Heart right ventricle (tissue), 16 donors: ENCODE measurements around the gene SPATA24. TPM values are rescaled to one million over a fixed set of nuclear protein-coding genes. Genes with fewer than 3 reads are reported as not detected.
A peak's percentile ranks its signal among the peaks of the same experiment; 100 is the strongest.

ENCODE experiments used
- ATAC-seq, 8 donors: fragments of 200-7000 bp; cut with Tn5 transposase; one replicate each; pipeline ENCODE4 v1.9.1; 2020; ENCODE audit warnings: mild to moderate bottlenecking in 8 of 8, moderate library complexity in 8 of 8, moderate number of reproducible peaks in 1 of 8
- DNase-seq, 2 donors: peaks; one replicate each; pipeline ENCODE4 v3.0.0-alpha.2; 2020
- H3K27ac ChIP-seq, 10 donors: fragments of 200-600 bp; sonication (generic) in 2 of 10; one replicate each; pipeline versions ENCODE4 v1.5.0 to v1.8.0; 2020 to 2022; ENCODE audit warnings: mild to moderate bottlenecking in 3 of 10
- H3K27me3 ChIP-seq, 7 donors: fragments of 200-600 bp; one replicate each; pipeline ENCODE4 v1.8.0; 2021 to 2022; ENCODE audit warnings: mild to moderate bottlenecking in 2 of 7
- H3K36me3 ChIP-seq, 9 donors: fragments of 200-600 bp; sonication (generic) in 1 of 9; one replicate each; pipeline versions ENCODE4 v1.5.0 to v1.8.0; 2020 to 2022; ENCODE audit warnings: mild to moderate bottlenecking in 2 of 9
- H3K4me1 ChIP-seq, 9 donors: fragments of 200-600 bp; sonication (generic) in 1 of 9; one replicate each; pipeline versions ENCODE4 v1.5.0 to v1.8.0; 2020 to 2022; ENCODE audit warnings: mild to moderate bottlenecking in 4 of 9
- H3K4me3 ChIP-seq, 10 donors: fragments of 200-600 bp; sonication (generic) in 2 of 10; one replicate each; pipeline versions ENCODE4 v1.5.0 to v1.8.0; 2020 to 2022; ENCODE audit warnings: mild to moderate bottlenecking in 7 of 10, moderate library complexity in 2 of 10
- H3K9me3 ChIP-seq, 11 donors: fragments of 200-600 bp in 10 of 11; sonication (generic) in 2 of 11; one replicate each; pipeline versions ENCODE4 v1.5.0 to v1.8.0; 2013 to 2022; ENCODE audit warnings: mild to moderate bottlenecking in 2 of 11, control low read depth in 1 of 11, moderate library complexity in 1 of 11
- WGBS, 2 donors: extraction: QIAGEN DNeasy Blood & Tissue Kit; methylation state at CpG; one replicate each; pipeline ENCODE4 v1.1.7; 2013; ENCODE audit warnings: inconsistent platforms in 1 of 2; 5-methylcytosine and 5-hydroxymethylcytosine counted together
- intact Hi-C, 10 donors: fragments of 100-400 bp; cut with DNase I; formaldehyde crosslinking; loops; one replicate each; pipeline versions ENCODE4 v1.11.1 to v1.14.2; 2022
- polyA plus RNA-seq, 2 donors: library from polyadenylated mRNA; stranded (reverse); fragments of 200-250 nt; gene quantifications; one replicate each; pipeline ENCODE4 v1.2.3, GENCODE V29; 2013
- total RNA-seq, 10 donors: library from RNA; stranded (reverse); fragmentation: NEBNext Ultra II Directional in 3 of 10; extraction: Animal tissue kit (Norgen Biotek cat#: 25700) in 3 of 10; gene quantifications; one replicate each; pipeline versions ENCODE4 v1.2.1 to v1.2.4, GENCODE V29; 2021 to 2023
- TF ChIP-seq, protein P1 (sequence below), 9 donors: fragments of 200-600 bp; sonication (generic) in 2 of 9; IDR thresholded peaks; one replicate each; pipeline versions ENCODE4 v1.5.0 to v1.8.0; 2021 to 2022; ENCODE audit warnings: antibody characterized with exemption in 9 of 9, mild to moderate bottlenecking in 5 of 9, moderate library complexity in 1 of 9
- donor health status: Arrhythmogenic right ventricular cardiomyopathy.
- donor health status: ischemic (EF 13 %, LVEDD 7.1; RV severe dilation, severe dysfunction).
- donor health status: healthy with polysubstance abuse.
- donor health status: DM: no; HTN: yes; CAD: no.
- donor health status: DM: no; HTN: no; CAD: no.
- donor health status: ischemic (EF 25% LVEDD 6.9; RV normal size, moderate dysfunction).
- donor health status: ischemic (EF 25% LVEDD 5.7; RV mildly dilated, moderate dysfunction).
- donor health status: healthy.
- donor health status: DM: yes; HTN: yes; CAD: no.
- donor health status: Ischemic cardiomyopathy.
- donor health status: ischemic (EF 35%, LVEDD 5.7; RV mildly dilated, moderate dysfunction).
- donor health status: nonischemic (EF 11% LVEDD 7.7; RV severe dilation, severe dysfunction).
- donor health status: DM: yes; HTN: yes; CAD: no.
- donor health status: PGD.
- donor health status: ischemic (EF 29% LVEDD 5.4; RV normal size, mild dysfunction).
- donor health status: nonischemic (EF 23%, LVEDD 6.1; RV moderate dilation, normal function).

SPATA24 gene
- total and polyA plus RNA-seq, 12 donors, result 11.8 to 37.5 (median 16.5) TPM

DNA sequence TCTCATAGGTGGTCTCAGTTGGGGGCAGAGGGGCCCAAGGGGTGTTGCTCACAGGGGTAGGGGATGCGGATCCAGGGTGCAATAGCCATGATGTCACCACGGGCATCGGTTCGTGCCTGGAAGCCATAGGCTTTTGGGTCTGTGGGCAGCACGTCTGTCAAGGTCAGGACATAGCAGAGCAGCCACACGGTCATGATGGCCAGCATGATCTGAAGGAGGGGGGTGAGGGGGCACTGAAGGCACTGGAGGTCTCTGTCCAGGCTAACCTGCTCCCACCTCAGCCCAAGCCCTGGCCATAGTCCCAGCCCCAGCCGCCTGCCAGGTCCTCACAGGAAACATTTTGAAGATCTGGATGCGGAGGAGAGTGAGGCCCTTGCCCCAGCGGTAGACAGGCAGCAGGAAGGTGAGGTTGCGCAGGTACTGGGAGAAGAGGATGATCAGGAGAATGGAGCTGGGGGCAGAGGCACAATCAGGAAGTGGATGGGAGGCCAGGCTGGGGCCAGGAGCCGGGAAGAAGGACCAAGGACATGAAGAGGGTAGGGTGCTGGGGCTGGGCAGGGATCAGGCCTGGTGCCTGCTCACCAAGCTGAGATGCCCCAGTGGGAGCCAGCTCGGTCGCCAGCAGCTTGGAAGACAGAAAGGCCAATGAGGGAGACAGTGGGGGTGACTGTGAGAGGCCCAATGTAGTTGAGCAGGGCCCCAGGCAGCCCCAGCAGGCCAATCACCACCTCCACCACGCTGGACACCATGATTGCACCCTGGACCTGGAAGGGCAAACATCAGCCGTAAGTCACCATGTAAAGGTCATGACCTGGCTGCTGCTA, 24.1 kb downstream of the SPATA24 start:
- ATAC-seq (no peak), DNase-seq (no peak)
- intact Hi-C loops, result no loop called here
- 83 to 88% methylated on average over 15 of the region's 15 CpGs for WGBS, 2 donors
- TF ChIP-seq, protein P1, sequence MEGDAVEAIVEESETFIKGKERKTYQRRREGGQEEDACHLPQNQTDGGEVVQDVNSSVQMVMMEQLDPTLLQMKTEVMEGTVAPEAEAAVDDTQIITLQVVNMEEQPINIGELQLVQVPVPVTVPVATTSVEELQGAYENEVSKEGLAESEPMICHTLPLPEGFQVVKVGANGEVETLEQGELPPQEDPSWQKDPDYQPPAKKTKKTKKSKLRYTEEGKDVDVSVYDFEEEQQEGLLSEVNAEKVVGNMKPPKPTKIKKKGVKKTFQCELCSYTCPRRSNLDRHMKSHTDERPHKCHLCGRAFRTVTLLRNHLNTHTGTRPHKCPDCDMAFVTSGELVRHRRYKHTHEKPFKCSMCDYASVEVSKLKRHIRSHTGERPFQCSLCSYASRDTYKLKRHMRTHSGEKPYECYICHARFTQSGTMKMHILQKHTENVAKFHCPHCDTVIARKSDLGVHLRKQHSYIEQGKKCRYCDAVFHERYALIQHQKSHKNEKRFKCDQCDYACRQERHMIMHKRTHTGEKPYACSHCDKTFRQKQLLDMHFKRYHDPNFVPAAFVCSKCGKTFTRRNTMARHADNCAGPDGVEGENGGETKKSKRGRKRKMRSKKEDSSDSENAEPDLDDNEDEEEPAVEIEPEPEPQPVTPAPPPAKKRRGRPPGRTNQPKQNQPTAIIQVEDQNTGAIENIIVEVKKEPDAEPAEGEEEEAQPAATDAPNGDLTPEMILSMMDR (IDR thresholded peaks at IDR 0.05), result no peak
- no peaks in the 10 kb centered on the region for H3K27me3 ChIP-seq
- peaks cover 0 to 13% (median 0%) of the 10 kb centered on the region in 9 donors for H3K36me3 ChIP-seq
- no peak overlapping the region for H3K27ac ChIP-seq
- no peaks in the 10 kb centered on the region for H3K9me3 ChIP-seq
- H3K4me1 ChIP-seq, result peaks cover 0 to 12% (median 8%) of the 10 kb centered on the region in 9 donors
- no peak overlapping the region for H3K4me3 ChIP-seq

DNA sequence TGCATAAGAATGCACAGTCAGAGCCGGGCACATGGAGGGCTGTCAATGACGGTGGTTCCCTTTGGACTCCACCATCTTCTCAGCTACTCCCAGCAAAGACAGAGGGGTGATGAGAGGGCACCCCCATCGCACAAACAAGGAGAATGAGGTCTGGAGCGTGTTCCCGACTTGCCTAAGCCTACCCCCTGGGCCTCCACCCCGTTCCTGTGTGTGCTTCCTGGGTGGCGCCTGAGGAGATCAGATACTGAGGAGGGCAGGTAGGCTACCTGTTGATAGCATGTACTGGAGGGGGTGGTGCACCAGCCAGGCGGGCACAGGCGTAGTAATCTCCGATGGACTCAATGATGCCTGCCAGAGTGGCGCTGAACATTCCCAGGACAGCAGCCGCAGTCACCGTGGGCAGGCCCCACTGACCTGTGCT, 24.9 kb downstream of the SPATA24 start:
- peaks cover 0 to 9% (median under 1%) of the 10 kb centered on the region in 9 donors for H3K4me1 ChIP-seq
- TF ChIP-seq, protein P1 (IDR thresholded peaks at IDR 0.05), result no peak
- peaks cover 0 to 22% (median 0%) of the 10 kb centered on the region in 9 donors for H3K36me3 ChIP-seq
- WGBS, 2 donors, result 87 to 89% methylated on average over 13 of the region's 13 CpGs
- DNase-seq (no peak), ATAC-seq (peak in 1 of 8 donors; percentile 10)
- intact Hi-C loops, result no loop called here
- H3K4me3 ChIP-seq, result no peak overlapping the region
- no peaks in the 10 kb centered on the region for H3K27me3 ChIP-seq
- no peak overlapping the region for H3K27ac ChIP-seq
- no peaks in the 10 kb centered on the region for H3K9me3 ChIP-seq

DNA sequence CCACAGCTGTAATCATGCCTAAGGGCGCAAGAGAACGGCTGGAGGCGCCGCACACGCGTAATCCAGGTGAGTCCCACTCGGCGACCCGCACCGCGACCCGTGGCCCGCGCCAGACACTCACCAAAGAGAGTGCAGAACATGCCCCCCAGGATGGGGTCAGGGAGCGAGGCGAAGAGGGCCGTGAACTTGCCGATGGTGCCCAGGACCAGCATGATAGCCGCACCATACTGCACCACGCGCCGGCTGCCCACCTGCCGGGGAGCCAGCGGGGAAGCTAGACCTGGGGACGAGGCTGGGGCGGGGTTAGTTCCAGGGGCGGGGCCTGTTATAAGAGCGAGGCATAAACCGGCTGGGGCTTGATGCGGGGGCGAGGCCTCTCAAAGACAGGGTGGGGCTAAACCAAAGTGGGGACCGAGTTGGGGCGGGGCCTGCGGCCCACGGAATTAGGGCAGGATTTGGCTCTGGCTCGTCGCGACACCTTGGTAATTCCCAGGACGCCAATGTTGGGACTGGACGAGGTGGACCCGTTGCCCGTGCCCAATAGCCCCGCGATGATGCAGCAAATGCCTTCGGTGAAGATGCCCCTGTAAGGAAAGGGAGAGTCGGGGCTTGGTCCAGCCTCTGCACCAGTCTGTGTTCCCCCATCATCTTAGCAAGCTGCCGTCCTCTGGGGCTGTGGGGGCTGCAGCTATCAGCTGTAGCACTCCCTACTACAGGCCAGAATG, 25.6 kb downstream of the SPATA24 start:
- intact Hi-C loops, result no loop called here
- Histone ChIP-seq H3K27ac (no peak overlapping the region), H3K9me3 (no peaks in the 10 kb centered on the region), H3K27me3 (no peaks in the 10 kb centered on the region), H3K4me3 (no peak overlapping the region), H3K4me1 (peaks cover 0 to 12% (median 4%) of the 10 kb centered on the region in 9 donors), H3K36me3 (peaks cover 0 to 29% (median 0%) of the 10 kb centered on the region in 9 donors)
- 67 to 73% methylated on average over 47 of the region's 47 CpGs for WGBS, 2 donors
- no peak for ATAC-seq
- DNase-seq, result no peak
- TF ChIP-seq, protein P1 (IDR thresholded peaks at IDR 0.05), result no peak

DNA sequence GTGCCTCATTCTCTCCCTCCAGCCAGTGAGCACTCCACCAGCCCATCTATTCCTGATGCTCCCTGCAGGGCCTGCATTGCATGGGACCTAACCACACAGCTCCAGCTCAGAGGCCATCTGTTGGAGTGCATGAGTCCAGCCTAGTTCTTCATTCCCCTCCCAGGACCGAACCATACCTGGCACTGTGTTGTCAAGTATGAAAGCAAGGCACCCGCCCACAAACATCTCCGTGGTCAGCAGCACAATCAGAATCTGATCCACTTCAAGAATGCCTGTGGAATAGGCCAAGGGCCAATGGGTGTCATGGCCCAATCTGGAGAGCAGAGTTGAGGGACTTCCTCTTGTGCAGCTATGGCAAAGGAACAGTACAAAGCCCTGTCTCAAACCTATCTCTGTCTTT, 26.7 kb downstream of the SPATA24 start:
- ATAC-seq, result no peak
- no peaks in the 10 kb centered on the region for H3K9me3 ChIP-seq
- intact Hi-C loops, result no loop called here

More for the DNA sequence above, 26.7 kb downstream of the SPATA24 start:
- DNase-seq, result no peak
- 91 to 92% methylated on average over 3 of the region's 3 CpGs for WGBS, 2 donors
- Histone ChIP-seq H3K4me1 (peaks cover 0 to 20% (median 10%) of the 10 kb centered on the region in 9 donors), H3K27ac (no peak overlapping the region), H3K36me3 (peaks cover 0 to 39% (median 0%) of the 10 kb centered on the region in 9 donors), H3K4me3 (no peak overlapping the region), H3K27me3 (no peaks in the 10 kb centered on the region)
- TF ChIP-seq, protein P1 (IDR thresholded peaks at IDR 0.05), result no peak
